Measurements from ENCODE around the gene ADGB. TPM values are rescaled to one million over a fixed set of nuclear protein-coding genes. Genes with fewer than 3 reads are reported as not detected.

The ADGB gene
- total RNA-seq, 1 donor from 2014 or later: not detected

- intact Hi-C loops (cut with micrococcal nuclease): no loop called here
- Histone ChIP-seq H3K27ac (replicated peaks) (no peak overlapping the region), H3K9me3 (replicated peaks) (no peaks in the 10 kb centered on the region), H3K4me1 (peaks cover 10% of the 10 kb centered on the region), H3K36me3 (no peaks in the 10 kb centered on the region), H3K27me3 (ENCODE audit: low read depth) (peaks cover 7% of the 10 kb centered on the region), H3K4me3 (no peak overlapping the region)
- TF ChIP-seq CTCF (IDR thresholded peaks at IDR 0.05; ENCODE audit: borderline replicate concordance): no peak
- no peak for DNase-seq
Measured at GRCh38 chr6:146601352-146601751, 2.6 kb downstream of the ADGB start.

- Histone ChIP-seq H3K4me1 (peaks cover 10% of the 10 kb centered on the region), H3K36me3 (no peaks in the 10 kb centered on the region), H3K27ac (replicated peaks) (no peak overlapping the region), H3K4me3 (no peak overlapping the region), H3K9me3 (replicated peaks) (peaks cover 5% of the 10 kb centered on the region), H3K27me3 (ENCODE audit: low read depth) (peaks cover 7% of the 10 kb centered on the region)
- intact Hi-C loops (cut with micrococcal nuclease): no loop called here
- no peak for DNase-seq
- TF ChIP-seq CTCF (IDR thresholded peaks at IDR 0.05; ENCODE audit: borderline replicate concordance): no peak
Measured at GRCh38 chr6:146602526-146602925, 3.8 kb downstream of the ADGB start.

GRCh38 chr6:146613947-146614346, 15.2 kb downstream of the ADGB start:
- H3K27me3 ChIP-seq (ENCODE audit: low read depth): no peaks in the 10 kb centered on the region
- H3K27ac ChIP-seq (replicated peaks): no peak overlapping the region
- no peak for TF ChIP-seq CTCF (IDR thresholded peaks at IDR 0.05; ENCODE audit: borderline replicate concordance)
- no peak overlapping the region for H3K4me3 ChIP-seq
- DNase-seq: no peak
- no peaks in the 10 kb centered on the region for H3K4me1 ChIP-seq
- intact Hi-C loops (cut with micrococcal nuclease): no loop called here
- peaks cover 7% of the 10 kb centered on the region for H3K9me3 ChIP-seq (replicated peaks)
- H3K36me3 ChIP-seq: no peaks in the 10 kb centered on the region

GRCh38 chr6:146620655-146621054, 21.9 kb downstream of the ADGB start:
- no peak for DNase-seq
- Histone ChIP-seq H3K4me1 (no peaks in the 10 kb centered on the region), H3K4me3 (no peak overlapping the region), H3K36me3 (no peaks in the 10 kb centered on the region), H3K27me3 (ENCODE audit: low read depth) (no peaks in the 10 kb centered on the region), H3K9me3 (replicated peaks) (peaks cover 55% of the 10 kb centered on the region), H3K27ac (replicated peaks) (no peak overlapping the region)
- TF ChIP-seq CTCF (IDR thresholded peaks at IDR 0.05; ENCODE audit: borderline replicate concordance): no peak
- intact Hi-C loops (cut with micrococcal nuclease): no loop called here

- no peak for TF ChIP-seq CTCF (IDR thresholded peaks at IDR 0.05; ENCODE audit: borderline replicate concordance)
Measured at GRCh38 chr6:146628350-146628749, 29.6 kb downstream of the ADGB start.

GRCh38 chr6:146634022-146634421, 35.2 kb downstream of the ADGB start:
- no peak for TF ChIP-seq CTCF (IDR thresholded peaks at IDR 0.05; ENCODE audit: borderline replicate concordance)
- no peak overlapping the region for H3K27ac ChIP-seq (replicated peaks)
- intact Hi-C loops (cut with micrococcal nuclease): no loop called here

More at GRCh38 chr6:146628350-146628749, 29.6 kb downstream of the ADGB start:
- peaks cover 17% of the 10 kb centered on the region for H3K9me3 ChIP-seq (replicated peaks)
- no peaks in the 10 kb centered on the region for H3K4me1 ChIP-seq
- H3K27me3 ChIP-seq (ENCODE audit: low read depth): no peaks in the 10 kb centered on the region
- no peak overlapping the region for H3K27ac ChIP-seq (replicated peaks)
- no peaks in the 10 kb centered on the region for H3K36me3 ChIP-seq
- intact Hi-C loops (cut with micrococcal nuclease): no loop called here
- H3K4me3 ChIP-seq: no peak overlapping the region
- DNase-seq: no peak

More at GRCh38 chr6:146634022-146634421, 35.2 kb downstream of the ADGB start:
- H3K36me3 ChIP-seq: no peaks in the 10 kb centered on the region
- H3K9me3 ChIP-seq (replicated peaks): no peaks in the 10 kb centered on the region
- H3K27me3 ChIP-seq (ENCODE audit: low read depth): no peaks in the 10 kb centered on the region
- no peak overlapping the region for H3K4me3 ChIP-seq
- H3K4me1 ChIP-seq: no peaks in the 10 kb centered on the region
- DNase-seq: no peak

Data from left ventricle myocardium inferior (tissue), 1 donor.